ENCODE measurements around the gene PRKG1. TPM values are rescaled to one million over a fixed set of nuclear protein-coding genes. Genes with fewer than 3 reads are reported as not detected.

PRKG1 gene
- total and polyA plus RNA-seq, 2 of the 8 experiments (the other 6 are each of a cell fraction or from before 2014, with no cell fraction given) = 4.2 to 15.2 TPM

- Histone ChIP-seq H3K18ac (ENCODE audit: extremely low read depth, low read length) (no peak overlapping the region), H3K36me3 (ENCODE audit: control insufficient read depth in 2 of 4, insufficient read depth in 4 of 4, low read length in 3 of 4) (peaks cover 0 to 2% (median 0%) of the 10 kb centered on the region in 4 experiments; a peak in 1 of 8 replicates), H2BK15ac (ENCODE audit: low read length) (no peak overlapping the region), H3K23ac (ENCODE audit: insufficient read length) (no peak overlapping the region), H2AK5ac (ENCODE audit: low read depth, low read length) (no peak overlapping the region), H2AFZ (ENCODE audit: low read length) (no peak overlapping the region), H3K4me1 (replicated peaks in 1 of 4; ENCODE audit: control insufficient read depth in 3 of 4, insufficient read depth in 4 of 4, low read length in 3 of 4) (no peaks in the 10 kb centered on the region), H4K91ac (replicated peaks; ENCODE audit: insufficient read length, low read length) (no peak overlapping the region), H3K4me2 (ENCODE audit: insufficient read depth in 1 of 2, low read depth in 2 of 2, low read length in 2 of 2) (no peak overlapping the region), H2BK12ac (ENCODE audit: low read depth, low read length) (no peak overlapping the region), H2BK120ac (replicated peaks; ENCODE audit: low read depth, low read length) (no peak overlapping the region), H3K4ac (replicated peaks; ENCODE audit: insufficient read length, low read depth, low read length) (no peak overlapping the region), H3K27ac (ENCODE audit: low read depth, low read length) (no peak overlapping the region), H4K8ac (ENCODE audit: extremely low read depth, insufficient read depth, low read length) (no peak overlapping the region), H3K9ac (replicated peaks in 1 of 4; ENCODE audit: extremely low read depth in 1 of 4, low read depth in 3 of 4, low read length in 3 of 4) (no peak overlapping the region), H3K4me3 (ENCODE audit: extremely low read depth in 1 of 4, insufficient read depth in 2 of 4, low read depth in 3 of 4, low read length in 4 of 4) (no peak overlapping the region), H4K20me1 (replicated peaks in 1 of 2; ENCODE audit: control insufficient read depth in 1 of 2, insufficient read depth in 2 of 2, low read length in 2 of 2) (no peaks in the 10 kb centered on the region), H3K79me2 (ENCODE audit: control insufficient read depth in 1 of 2, insufficient read depth in 2 of 2, low read length in 2 of 2) (no peaks in the 10 kb centered on the region), H3K79me1 (ENCODE audit: low read depth, low read length) (no peaks in the 10 kb centered on the region), H3K27me3 (replicated peaks in 1 of 4; ENCODE audit: control insufficient read depth in 3 of 4, extremely low read depth in 1 of 4, insufficient read depth in 3 of 4, low read length in 3 of 4) (no peaks in the 10 kb centered on the region), H3K56ac (replicated peaks; ENCODE audit: insufficient read length, low read depth, low read length) (no peak overlapping the region), H4K5ac (ENCODE audit: insufficient read length, low read depth, low read length) (no peak overlapping the region), H2BK5ac (ENCODE audit: low read depth, low read length) (no peak overlapping the region), H3K9me3 (ENCODE audit: insufficient read depth in 2 of 2, low read depth in 1 of 2, low read length in 1 of 2) (no peaks in the 10 kb centered on the region; a peak in 1 of 4 replicates), H2BK20ac (ENCODE audit: low read length) (no peak overlapping the region), H3K23me2 (ENCODE audit: low read depth, low read length) (no peaks in the 10 kb centered on the region), H3K14ac (ENCODE audit: insufficient read length) (no peak overlapping the region)
- 84% methylated on average over 2 of the region's 2 CpGs; no CpG with 5 or more reads in 1 of the 2 experiments for WGBS, 2 experiments (ENCODE audit: extremely low coverage in 1 of 2, insufficient coverage in 1 of 2, insufficient read length in 1 of 2, insufficient replicate concordance in 2 of 2, low coverage in 1 of 2, low lambda C conversion rate in 2 of 2, missing lambda C conversion rate in 1 of 2)
- no peak for DNase-seq (ENCODE audit: low read depth in 1 of 2, low spot score in 2 of 2)
- CTCF ChIA-PET (ENCODE audit: partially characterized antibody) = interaction anchor here (0.9 kb wide), 1 partner anchor 213 kb away, joined by 6 read pairs; no protein-coding TSS in a partner anchor
- FAIRE-seq = no peak
- POLR2A ChIA-PET (ENCODE audit: partially characterized antibody) = no interaction called here
- no peak for TF ChIP-seq ZNF274 (IDR thresholded peaks at IDR 0.05; ENCODE audit: borderline replicate concordance, extremely low read depth, low read length)
- no peak for TF ChIP-seq PHF8 (conservative IDR thresholded peaks at IDR 0.05; ENCODE audit: low read depth, low read length)
- no peak for TF ChIP-seq SIRT6 (IDR thresholded peaks at IDR 0.05; ENCODE audit: low read length)
- TF ChIP-seq RAD21 (IDR thresholded peaks at IDR 0.05 in 1 of 2, conservative IDR thresholded peaks at IDR 0.05 in 1 of 2; ENCODE audit: low read depth in 2 of 2, low read length in 2 of 2) = no peak
- no peak for TF ChIP-seq SIN3A (conservative IDR thresholded peaks at IDR 0.05 in 1 of 2, IDR thresholded peaks at IDR 0.05 in 1 of 2; ENCODE audit: low read depth in 1 of 2, low read length in 2 of 2)
- no peak for TF ChIP-seq CTCF (IDR thresholded peaks at IDR 0.05; ENCODE audit: control extremely low read depth in 1 of 3, insufficient read depth in 1 of 3, low read depth in 1 of 3, low read length in 3 of 3)
- TF ChIP-seq TBP (IDR thresholded peaks at IDR 0.05; ENCODE audit: low read depth, low read length) = no peak
- no peak for TF ChIP-seq ATF3 (IDR thresholded peaks at IDR 0.05; ENCODE audit: insufficient read depth, low read depth, low read length)
- TF ChIP-seq POLR2A (IDR thresholded peaks at IDR 0.05; ENCODE audit: control extremely low read depth in 1 of 2, low read depth in 2 of 2, low read length in 2 of 2) = no peak
- TF ChIP-seq CBX5 (IDR thresholded peaks at IDR 0.05; ENCODE audit: low read depth, low read length) = no peak
These were observed 1201.9 kb downstream of the PRKG1 start for GRCh38 chr10:52276163-52276562.

Measured in H1 (cell line).